BJ (cell line): Measurements from ENCODE around the gene FAM107B. TPM values are rescaled to one million over a fixed set of nuclear protein-coding genes. Genes with fewer than 3 reads are reported as not detected.

Experiments
- CTCF ChIA-PET: fragments of 350-600 bp; formaldehyde crosslinking; extraction: SDS; loops from one replicate; lab custom pipeline; 2021; ENCODE audit warnings: antibody characterized with exemption, inconsistent platforms; lab: Yijun Ruan, JAX
- POLR2A ChIA-PET: fragments of 300-600 bp; sonication (Branson Sonifier 250); formaldehyde crosslinking; extraction: SDS; loops from one replicate; lab custom pipeline; 2021; ENCODE audit warnings: antibody characterized with exemption; lab: Charles Lee
- DNase-seq: peaks from one replicate; pipeline ENCODE4 v3.0.0-alpha.2; 2011; ENCODE audit warnings: low read depth
- H3K27me3 ChIP-seq: 2 replicates; pipeline ENCODE4 v1.6.0; 2011; ENCODE audit warnings: low read length; ENCODE audit not compliant: control insufficient read depth, insufficient read depth
- H3K36me3 ChIP-seq: 2 replicates; pipeline ENCODE4 v1.5.1; 2011; ENCODE audit warnings: low read length; ENCODE audit not compliant: control insufficient read depth, insufficient read depth
- H3K4me3 ChIP-seq: 2 replicates; pipeline ENCODE4 v1.5.1; 2011; ENCODE audit warnings: low read depth, mild to moderate bottlenecking, control low read depth, low read length
- CTCF ChIP-seq: IDR thresholded peaks from 2 replicates; pipeline ENCODE4 v1.5.1; 2011; ENCODE audit warnings: low read depth, mild to moderate bottlenecking, control low read depth, inconsistent platforms, low read length, moderate library complexity; ENCODE audit not compliant: insufficient read depth
- polyA plus RNA-seq: library from polyadenylated mRNA; depleted of rRNA; stranded (reverse); fragments of >200 nt; gene quantifications from 2 replicates; pipeline ENCODE4 v1.2.3, GENCODE V29; 2011

Gene FAM107B
- polyA plus RNA-seq, 1 experiment: 11.3 TPM

- Histone ChIP-seq H3K27me3 (no peaks in the 10 kb centered on the region), H3K36me3 (peaks cover 7% of the 10 kb centered on the region), H3K4me3 (no peak overlapping the region)
- POLR2A ChIA-PET: no interaction called here
- no peak for TF ChIP-seq CTCF
- CTCF ChIA-PET: interaction anchor here (1.2 to 2.7 kb wide), 2 partner anchors 44 to 281 kb away, joined by 3 to 11 read pairs; no protein-coding TSS in a partner anchor
- no peak for DNase-seq
Measured at GRCh38 chr10:14541379-14541778, 233.3 kb downstream of the FAM107B start.

- Histone ChIP-seq H3K27me3 (no peaks in the 10 kb centered on the region), H3K4me3 (no peak overlapping the region), H3K36me3 (peaks cover 7% of the 10 kb centered on the region)
- DNase-seq: no peak
- POLR2A ChIA-PET: no interaction called here
- TF ChIP-seq CTCF: no peak
- CTCF ChIA-PET: interaction anchor here (0.6 to 1.2 kb wide), 3 partner anchors 44 to 431 kb away, joined by 3 to 4 read pairs (median 3); no protein-coding TSS in a partner anchor
Measured at GRCh38 chr10:14540611-14541010, 234.1 kb downstream of the FAM107B start.

DNA sequence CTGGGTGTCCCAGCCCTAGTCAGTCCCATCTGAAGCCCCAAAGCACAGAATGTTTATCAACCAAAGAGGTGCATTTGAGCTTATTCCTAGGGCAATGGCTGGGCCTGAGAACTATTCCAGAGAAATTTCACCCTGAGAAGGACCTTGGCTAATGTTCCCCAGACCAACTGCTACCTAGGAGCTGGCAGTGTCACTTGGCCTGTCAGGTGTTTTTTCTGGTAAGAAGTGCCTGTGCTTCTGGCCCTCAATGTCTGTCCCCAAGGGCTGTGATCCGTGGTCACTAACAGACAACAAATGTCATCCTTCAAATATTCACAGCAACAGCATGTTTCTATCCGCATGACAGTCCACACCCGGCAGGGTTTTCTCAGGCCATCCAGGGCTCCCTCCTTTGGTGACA lies 234.6 kb downstream of the FAM107B start:
- no peak for TF ChIP-seq CTCF
- no peak overlapping the region for H3K4me3 ChIP-seq
- ChIA-PET POLR2A (no interaction called here), CTCF (interaction anchor here (0.6 to 1.2 kb wide), 3 partner anchors 43 to 432 kb away, joined by 3 to 4 read pairs (median 3); no protein-coding TSS in a partner anchor)
- H3K27me3 ChIP-seq: no peaks in the 10 kb centered on the region
- H3K36me3 ChIP-seq: peaks cover 7% of the 10 kb centered on the region
- DNase-seq: no peak

- peaks cover 7% of the 10 kb centered on the region for H3K36me3 ChIP-seq
- POLR2A ChIA-PET: no interaction called here
- no peak overlapping the region for H3K4me3 ChIP-seq
- DNase-seq: no peak
- no peak for TF ChIP-seq CTCF
- CTCF ChIA-PET: interaction anchor here (1.2 kb wide), 1 partner anchor 284 kb away, joined by 4 read pairs; no protein-coding TSS in a partner anchor
- H3K27me3 ChIP-seq: no peaks in the 10 kb centered on the region
Measured at GRCh38 chr10:14539176-14539575, 235.5 kb downstream of the FAM107B start.

DNA sequence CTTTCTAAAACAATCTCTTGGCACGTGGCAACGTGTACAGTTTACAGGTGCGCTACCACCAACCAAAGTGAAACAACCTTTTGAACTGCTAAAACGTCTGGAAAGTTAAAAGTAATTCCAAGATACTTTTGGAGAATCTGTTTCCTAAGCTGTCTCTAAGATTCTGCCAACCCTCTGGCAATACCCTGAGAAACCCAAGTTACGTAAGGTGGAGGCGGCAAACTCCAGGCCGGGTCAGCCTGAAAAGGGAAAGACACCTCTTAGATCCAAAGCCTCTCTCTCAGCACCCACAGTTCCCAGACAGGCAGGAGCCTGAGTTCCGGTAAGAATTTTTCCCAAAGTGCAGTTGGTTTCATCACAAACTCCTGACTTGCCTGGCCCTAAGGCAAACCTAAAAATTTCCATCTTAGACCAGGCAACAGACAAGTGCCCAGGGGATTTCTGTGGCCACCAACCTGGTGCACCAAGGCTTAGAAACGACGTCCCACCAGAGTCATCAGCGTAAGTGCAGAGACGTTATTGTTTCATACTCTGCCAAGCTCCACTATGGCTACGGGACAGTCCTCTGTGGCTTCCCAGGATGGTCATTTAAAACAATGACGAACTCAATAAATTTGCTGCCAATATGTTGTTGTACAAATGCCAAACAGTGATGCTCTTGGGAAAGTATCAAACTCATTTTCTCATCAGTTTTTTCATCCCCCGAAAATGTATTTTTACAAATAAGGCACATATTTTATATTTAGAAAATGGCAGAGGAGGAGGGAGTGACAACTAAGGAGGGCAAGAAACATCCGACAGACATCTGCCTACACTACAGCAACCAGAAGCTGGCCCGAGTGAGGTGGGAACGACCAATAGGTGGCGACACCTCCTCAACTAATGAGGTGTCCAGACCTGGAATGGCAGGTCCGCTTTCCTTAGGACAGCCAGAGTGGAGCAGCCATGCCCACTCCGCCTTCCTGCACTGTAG lies 238.2 kb downstream of the FAM107B start:
- H3K36me3 ChIP-seq: peaks cover 8% of the 10 kb centered on the region
- CTCF ChIA-PET: interaction anchor here (0.5 to 2.6 kb wide), 25 partner anchors 9 to 334 kb away, joined by 3 to 23 read pairs (median 3); no protein-coding TSS in a partner anchor

More for the DNA sequence above, 238.2 kb downstream of the FAM107B start:
- no peak overlapping the region for H3K4me3 ChIP-seq
- H3K27me3 ChIP-seq: no peaks in the 10 kb centered on the region
- POLR2A ChIA-PET: no interaction called here
- peak; percentile 66 for TF ChIP-seq CTCF
- DNase-seq: no peak
